T-helper 2 cell (primary cell): Measurements from ENCODE around the gene PTCH2.
"Not testable (repeated sequence)": the region's sequence is repeated elsewhere in the genome, so short reads cannot be mapped to it uniquely, and the experiment has no call there.

Experiments
- DNase-seq, 5 experiments: peaks; one replicate each; pipeline versions ENCODE4 v3.0.0 to v3.0.0-alpha.2; 2012 to 2022

The PTCH2 gene

DNA sequence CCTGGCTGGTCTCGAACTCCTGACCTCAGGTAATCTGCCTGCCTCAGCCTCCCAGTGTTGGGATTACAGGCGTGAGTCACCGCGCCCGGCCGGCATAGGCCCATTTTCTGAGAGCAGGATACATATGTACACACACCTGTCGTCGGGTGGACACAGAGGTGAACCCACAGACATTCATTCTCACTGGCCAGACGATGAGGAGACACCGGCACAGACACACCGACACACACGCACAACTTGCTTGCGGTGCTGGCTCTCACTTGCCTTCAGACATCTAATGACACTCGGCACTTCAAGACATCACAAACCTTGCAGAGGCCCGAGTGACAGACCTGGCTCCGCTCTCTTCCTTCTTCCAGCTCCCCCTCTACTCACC, 579 bp downstream of the PTCH2 start:
- DNase-seq, result no peak

DNA sequence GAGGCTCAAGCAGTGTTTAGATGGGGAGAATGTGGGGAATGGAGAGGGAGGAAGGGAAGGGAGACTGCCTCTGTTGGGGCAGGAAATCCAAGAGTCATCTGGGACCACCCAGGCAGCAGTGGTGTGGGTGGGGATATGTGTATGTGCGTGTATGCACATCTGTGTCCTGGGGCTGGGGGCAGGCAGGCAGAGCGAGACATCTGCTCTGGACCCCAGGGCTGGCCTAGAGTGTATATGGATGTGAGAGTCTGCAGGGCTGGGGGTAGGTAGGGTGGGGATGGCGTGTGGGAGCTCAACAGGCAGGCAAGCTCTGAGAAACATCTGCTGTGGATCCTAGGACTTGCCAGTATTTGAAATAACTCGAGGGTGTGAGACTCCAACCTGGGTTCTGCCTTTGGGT, 3.5 kb downstream of the PTCH2 start:
- DNase-seq, result no peak

DNA sequence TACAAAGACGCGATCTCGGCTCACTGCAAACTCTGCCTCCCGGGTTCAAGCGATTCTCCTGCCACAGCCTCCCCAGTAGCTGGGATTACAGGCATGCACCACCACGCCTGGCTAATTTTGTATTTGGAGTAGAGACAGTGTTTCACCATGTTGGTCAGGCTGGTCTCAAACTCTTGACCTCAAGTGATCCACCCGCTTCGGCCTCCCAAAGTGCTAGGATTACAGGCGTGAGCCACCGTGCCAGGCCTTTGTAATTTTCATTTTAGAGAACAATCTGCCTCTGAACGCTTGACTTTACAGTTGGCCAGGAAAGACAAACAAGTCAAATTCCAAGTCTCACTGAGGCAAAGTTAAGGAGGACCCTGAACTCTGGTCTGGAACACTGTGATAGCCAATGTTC, 4.8 kb downstream of the PTCH2 start:
- DNase-seq, result not testable (repeated sequence)

DNA sequence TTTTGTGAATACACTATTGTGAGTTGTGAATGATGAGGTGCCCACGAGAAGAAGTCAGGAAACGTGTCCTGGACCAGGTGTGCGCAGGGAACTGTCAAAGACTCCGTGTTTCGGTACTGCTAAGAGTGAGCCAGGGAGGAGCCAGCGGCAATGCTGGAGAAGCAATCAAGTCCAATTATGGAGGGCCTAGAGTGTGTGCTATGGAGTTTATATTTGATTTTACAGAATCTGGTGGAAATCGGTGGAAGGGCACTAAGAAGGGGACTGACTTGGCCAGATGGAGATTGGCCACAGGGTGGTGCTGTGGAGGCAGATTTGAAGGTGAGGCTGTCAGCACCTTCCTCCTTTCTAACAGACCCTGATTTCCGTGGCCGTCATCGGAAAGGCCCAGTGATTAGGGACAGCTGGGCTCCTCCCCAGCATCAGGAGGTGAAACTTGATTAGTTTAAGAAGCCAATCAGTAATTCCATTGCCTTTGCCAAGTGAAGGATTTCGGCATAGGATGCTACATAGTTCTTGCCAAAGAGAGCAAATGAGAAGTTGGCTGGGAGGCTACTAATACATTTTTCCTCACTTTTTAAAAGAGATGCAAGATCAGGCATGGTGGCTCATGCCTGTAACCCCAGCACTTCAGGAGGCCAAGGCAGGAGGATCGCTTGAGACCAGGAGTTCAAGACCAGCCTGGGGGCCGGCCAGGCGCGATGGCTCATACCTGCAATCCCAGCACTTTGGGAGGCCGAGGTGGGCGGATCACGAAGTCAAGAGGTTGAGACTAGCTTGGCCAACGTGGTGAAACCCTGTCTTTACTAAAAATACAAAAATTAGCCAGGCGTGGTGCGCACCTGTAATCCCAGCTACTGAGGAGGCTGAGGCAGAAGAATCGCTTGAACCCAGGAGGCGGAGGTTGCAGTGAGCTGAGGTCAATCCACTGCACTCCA, 7.0 kb downstream of the PTCH2 start:
- peak; percentile 47 to 88 (median 74) for DNase-seq

DNA sequence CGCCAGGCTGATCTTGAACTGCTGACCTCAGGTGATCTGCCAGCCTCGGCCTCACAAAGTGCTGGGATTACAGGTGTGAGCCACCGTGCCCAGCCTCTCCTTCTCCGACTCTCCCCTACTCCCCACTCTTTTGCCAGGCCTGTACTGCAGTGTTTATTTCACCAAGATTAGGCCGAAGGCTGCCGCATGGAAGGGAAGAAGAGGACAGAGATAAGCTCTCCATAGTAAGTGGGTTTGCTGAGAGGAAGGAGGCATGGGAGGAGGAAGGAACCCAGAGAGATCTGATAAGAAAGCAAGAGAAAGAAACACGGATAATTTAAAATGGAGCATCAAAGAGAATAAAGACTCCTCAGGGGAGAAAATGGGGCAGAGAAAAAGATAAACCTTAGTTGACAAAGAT, 8.7 kb downstream of the PTCH2 start:
- no peak for DNase-seq

DNA sequence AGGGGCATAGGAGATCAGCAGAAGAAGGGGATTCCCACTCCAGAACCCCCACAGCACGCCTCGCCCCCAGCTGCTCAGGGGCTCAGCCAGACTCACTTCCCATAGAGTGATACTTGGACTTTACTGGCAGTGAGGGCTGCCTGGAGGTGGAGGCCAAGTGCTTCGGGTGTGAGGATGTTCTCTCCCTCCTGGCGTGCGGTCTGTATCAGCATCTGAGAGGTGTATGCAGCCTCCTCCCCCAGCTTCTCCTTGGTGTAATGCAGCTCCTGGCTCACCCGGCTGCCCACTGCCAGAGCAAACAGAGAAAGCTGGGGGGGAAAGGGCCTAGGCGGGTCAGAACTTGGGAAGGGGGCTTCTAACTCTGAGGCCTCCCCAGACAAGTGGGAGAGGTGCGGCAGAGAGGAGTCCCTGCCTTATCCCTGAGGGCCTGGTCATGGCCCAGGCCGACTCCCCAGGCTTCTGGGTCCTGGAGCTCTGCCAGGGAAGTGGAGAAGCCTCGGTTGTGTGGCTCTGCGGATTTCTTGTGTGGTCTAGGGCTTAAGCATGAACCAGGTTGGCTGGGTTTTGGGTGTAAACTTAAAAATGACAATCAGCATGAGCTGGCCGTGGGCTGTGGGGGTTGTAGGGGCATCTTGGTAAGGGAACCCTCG, 10.9 kb downstream of the PTCH2 start:
- no peak for DNase-seq

DNA sequence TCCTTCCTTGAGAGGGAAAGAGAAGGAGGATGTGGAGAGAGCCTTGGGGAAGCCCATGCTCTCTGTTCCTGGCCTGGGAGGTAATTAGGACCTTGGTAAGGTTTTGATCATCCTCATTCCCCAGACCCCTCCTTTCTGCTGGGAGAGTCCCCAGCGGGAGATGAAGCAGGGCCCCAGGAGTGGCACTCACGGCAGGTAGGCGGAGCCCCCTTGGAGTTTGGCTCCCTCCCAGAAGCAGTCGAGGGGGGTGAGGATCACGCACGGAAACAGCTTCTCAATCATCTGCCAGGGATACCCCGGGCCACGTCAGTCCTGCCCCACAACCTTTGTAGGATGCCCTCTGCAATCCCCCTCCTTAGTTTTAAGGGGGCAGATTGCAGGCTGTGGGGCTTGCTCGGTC, 11.5 kb downstream of the PTCH2 start:
- DNase-seq, result no peak

DNA sequence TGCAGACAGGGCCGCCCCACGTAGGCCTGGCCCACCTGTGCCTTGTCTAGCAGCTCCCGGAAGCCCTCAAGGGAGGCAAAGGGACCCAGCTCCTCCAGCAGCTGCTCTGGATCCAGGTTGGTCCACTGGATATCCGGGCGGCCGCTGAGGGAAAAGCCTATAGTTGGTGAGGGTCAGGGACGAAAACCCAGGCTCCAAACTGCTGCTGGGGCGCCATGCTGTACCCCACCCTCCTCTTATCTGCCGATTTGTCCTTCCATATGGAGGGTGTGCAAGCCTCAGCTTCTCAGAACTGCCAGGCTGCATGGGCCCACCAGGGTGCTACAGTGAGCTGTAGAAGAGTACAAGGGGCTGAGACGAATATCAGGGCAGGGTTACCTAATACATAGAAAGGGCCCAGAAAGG, 12.2 kb downstream of the PTCH2 start:
- no peak for DNase-seq

DNA sequence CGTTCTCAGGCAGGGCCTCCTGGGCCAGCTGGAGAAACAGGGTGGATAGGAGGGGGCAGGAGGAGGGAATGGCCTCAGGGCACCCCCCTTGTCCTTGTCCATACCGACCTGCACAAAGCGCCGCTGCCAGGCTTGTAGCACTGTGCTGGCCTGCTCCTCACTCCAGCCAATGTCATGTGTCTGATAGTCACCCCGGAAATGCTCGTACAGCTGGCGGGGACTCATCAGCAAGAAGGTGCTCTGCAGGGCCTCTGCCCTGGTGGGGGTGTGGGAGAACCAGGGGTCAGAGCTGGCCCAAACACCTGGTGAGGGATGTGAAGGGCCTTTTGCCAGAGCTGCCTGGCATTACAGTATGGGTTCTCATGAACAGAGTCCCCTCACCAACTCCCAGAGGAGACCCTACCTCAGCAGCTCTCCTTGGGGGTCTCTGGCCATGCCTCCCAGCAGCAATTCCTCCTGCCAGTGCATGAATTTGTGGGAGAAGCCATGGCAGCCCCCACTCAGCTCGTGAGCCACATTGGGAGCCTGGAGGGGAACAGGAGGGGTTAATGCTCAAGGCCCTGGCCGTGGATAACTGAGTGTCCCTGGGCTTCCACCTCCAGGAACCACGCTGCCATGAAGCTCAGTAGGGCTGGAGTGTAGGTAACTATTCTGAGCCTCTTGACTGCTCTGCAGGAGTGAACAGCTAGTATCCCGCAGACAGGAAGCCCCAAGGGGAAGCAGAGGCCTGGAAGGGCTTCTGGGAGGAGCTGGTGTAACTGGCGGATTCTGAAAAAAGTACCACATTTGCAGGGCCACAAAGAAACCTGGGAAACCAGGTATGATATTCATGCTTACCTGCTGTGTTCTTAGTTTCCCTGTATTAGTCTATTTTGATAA, 13.3 kb downstream of the PTCH2 start:
- no peak for DNase-seq

DNA sequence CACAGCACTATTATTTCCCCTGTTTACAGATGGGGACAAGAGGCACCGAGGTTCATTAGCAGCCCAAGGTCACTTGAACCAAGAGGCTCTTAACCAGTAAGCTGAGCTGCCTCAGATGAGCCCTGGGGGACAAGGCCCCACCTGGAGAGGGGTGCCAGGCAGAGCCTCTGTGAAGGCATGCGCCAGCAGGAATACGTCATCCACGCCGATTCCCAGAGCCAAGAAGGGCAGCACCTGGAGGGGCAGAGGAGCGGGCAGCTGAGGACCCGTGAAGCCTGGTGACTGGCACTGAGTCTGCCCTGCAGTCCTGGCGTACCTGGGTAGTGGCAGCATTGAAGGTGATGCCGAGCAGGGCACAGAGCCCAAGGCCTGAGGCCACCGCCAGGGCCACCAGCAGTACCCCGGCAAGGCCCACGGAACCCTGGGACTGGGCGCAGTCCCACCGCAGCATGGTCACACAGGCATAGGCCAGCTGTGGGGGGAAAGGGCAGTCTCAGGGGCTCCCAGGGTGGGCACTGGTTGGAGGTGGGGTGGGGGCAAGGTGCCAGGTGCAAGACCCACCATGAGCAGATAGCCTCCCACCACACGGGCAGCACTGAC, 14.1 kb downstream of the PTCH2 start:
- no peak for DNase-seq

DNA sequence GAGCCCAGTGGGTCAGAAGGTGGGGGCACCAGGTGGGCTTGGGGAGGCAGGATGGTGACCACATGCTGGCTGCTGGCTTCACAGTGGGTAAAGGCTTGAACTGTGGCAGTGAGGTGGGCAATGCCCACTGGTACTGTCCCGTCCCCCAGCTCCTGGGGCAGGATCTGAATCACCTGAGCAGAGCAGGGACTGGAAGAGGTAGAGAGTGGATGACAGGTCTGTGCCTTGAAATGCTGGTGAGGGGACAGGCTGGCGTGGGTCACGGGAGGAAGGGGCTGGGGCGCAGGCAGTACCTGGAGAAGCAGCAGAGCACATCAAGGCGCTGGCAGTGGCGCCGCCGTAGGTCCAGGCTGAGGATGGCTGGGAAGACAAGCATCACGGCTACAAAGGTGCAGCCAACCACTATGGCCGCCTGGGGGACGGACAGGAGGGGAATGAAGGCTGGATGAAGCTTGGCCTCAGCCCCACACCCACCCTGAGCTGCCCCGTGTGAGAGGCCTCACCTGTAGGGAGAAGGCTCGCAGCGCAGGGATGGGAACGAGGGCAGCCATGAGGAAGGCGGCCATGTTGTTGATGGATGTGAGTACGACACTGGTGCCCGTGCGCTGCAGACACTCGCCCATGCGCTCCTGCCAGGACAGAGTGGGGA, 14.9 kb downstream of the PTCH2 start:
- no peak for DNase-seq

DNA sequence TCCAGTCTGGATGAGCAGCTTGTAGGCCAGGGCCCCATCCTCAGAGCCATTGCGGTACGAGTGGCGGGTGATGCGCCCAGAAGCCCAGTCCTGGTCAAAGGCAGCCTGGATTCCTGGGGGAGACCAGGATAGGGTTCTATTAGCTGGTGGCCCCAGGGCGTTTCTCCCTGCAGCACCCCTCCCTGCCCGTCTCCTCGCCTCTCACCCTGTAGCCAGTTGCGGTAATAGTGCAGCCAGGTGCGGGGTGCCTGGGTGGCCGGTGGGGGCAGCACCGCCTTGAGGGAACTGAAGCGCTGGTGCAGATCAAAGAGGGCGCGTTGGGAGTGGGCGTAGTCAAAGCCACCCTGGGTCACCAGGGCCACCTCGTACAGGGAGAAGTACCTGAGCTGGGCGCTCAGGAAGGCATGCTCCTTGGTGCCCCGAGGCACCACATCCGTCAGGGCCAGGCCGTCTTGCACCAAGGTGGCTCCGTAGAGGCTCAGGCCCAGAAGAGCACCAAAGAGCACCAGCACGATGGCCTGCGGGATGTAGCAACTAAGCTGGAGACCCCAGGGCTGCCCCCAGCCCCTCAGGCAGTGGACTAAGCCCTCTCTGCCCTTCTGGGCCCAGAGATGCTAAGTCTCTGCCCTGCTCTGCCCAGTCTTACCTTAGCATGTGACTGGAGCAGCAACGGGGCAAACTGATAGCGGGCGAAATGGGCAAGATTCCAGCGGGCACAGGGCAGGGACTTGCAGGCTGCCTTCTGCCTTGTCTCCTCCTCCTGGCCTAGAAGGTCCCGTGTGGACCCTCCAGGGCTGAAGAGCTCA, 15.7 kb downstream of the PTCH2 start:
- DNase-seq, result no peak

DNA sequence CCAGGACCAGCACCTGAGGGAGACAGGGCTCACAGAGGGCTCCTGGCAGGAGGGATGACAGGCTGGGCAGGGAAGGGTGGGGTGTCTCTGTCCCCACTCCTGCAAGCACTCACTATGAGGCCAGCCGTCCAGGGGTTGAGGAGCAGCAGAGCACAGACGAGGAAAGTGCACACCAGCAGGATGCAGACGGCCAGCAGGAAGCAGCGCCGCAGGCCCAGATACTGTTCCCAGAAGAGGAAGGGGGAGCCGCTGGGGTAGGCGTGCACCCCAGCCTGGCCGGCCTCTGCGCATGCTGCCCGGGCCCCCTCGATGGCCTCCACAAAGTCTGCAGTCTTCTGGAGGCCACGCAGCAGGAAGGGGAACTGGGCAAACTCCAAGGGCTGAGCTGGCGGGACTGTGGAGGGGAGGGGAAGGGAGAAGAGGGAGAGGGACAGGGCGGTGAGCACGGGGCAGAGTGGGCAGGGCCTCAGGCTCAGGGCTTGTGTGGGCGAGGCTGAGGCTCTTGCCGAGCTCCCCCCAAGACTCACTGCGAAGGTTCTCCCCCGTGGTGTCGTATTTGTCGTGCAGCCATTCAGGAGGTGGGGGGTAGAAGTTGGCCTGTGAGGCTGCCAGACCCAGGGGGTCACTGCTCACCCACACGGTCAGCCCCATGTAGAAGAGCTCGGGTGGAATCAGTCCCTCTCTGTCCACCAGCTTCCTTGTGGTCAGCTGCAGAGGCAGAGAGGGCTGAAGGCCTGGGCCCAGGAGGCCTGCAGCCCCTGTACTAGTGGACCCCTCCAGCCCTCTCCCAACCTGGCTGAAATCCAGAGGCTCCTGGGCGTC, 16.5 kb downstream of the PTCH2 start:
- DNase-seq, result no peak

DNA sequence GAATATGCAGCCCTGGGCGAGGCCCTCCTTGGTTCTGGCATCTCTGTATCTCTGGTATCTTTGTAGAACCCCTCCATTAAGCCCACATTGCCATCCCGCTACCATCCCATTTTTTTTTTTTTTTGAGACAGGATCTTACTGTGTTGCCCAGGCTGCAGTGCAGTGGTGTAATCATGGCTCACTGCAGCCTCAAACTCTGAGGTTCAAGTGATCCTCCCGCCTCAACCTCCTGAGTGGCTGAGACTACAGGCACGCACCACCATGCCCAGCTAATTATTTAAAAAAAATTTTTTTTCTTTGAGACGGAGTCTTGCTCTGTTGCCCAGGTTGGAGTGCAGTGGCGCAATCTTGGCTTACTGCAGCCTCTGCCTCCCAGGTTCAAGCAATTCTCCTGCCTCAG, 18.7 kb downstream of the PTCH2 start:
- not testable (repeated sequence) for DNase-seq

DNA sequence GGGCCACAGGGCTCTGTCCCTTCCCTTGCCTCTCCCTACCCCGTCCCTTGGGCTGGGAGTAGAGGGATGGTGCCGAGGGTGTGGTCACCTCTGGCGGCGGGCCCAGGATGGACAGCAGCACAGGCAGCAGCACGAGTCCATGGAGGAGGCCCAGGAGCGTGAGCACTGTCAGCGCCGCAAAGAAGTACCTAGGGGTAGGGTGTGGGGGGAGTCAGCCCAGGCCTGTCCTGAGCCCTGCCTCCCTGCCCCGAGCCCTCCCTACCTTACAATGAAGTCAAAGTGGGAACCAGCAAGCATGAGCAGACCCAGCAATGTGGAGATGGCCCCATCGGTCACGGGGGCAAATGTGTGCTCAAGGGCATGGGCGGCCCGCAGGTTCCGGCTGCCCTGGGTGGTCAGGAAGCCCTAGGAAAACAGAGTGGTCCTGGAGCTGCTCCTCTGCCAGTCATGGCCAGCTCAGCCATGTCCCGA, 20.0 kb downstream of the PTCH2 start:
- no peak for DNase-seq

DNA sequence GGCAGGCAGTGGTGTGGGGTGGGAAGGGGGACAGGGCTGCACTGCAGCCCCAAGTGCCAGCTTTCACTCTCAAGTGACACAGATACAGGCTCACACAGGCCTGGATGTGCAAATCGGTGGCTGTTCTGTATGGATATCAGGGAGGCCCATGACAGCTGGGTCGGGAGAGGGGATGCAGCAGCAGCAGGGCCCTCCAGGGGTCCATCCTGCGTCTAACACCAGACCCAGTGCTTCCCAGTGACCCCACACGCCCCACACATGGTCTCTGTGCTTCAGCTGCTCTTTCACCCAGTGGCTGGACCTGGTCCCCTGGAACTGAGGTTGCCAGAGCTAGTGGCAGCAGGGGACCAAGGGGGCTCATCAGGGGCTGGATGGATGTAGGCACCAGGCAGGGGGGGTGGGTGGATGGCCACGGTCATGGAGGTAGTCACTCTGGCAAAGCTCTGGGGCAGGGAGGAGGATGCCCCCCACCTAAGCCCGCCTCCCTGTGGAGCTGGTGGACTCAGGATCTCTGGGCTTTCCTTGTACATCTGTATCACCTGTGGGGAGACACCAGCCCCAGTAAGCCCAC, 20.8 kb downstream of the PTCH2 start:
- no peak for DNase-seq

DNA sequence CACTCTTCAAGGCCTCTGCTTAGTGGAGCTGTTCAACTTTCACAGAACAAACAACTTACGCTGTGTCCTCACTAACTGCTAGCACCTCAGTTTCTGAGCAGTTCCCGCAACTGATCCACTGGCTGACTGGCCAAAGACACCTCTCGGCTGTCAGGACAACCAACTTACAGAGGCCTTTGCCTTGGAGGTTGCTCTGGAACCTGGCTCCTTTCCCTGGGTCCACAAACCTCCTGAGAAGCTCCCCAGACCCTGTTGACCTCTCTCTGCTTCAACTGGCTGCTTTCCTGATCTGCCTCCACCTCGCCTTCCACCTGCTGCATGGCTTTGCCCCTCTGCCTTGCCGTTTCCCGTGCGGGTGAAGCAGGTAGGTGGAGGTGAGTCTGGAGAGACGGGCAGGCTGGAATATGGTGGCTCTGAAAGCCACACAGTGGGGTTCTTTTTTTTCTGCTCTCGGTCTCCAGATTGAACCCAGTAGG, 21.8 kb downstream of the PTCH2 start:
- no peak for DNase-seq

DNA sequence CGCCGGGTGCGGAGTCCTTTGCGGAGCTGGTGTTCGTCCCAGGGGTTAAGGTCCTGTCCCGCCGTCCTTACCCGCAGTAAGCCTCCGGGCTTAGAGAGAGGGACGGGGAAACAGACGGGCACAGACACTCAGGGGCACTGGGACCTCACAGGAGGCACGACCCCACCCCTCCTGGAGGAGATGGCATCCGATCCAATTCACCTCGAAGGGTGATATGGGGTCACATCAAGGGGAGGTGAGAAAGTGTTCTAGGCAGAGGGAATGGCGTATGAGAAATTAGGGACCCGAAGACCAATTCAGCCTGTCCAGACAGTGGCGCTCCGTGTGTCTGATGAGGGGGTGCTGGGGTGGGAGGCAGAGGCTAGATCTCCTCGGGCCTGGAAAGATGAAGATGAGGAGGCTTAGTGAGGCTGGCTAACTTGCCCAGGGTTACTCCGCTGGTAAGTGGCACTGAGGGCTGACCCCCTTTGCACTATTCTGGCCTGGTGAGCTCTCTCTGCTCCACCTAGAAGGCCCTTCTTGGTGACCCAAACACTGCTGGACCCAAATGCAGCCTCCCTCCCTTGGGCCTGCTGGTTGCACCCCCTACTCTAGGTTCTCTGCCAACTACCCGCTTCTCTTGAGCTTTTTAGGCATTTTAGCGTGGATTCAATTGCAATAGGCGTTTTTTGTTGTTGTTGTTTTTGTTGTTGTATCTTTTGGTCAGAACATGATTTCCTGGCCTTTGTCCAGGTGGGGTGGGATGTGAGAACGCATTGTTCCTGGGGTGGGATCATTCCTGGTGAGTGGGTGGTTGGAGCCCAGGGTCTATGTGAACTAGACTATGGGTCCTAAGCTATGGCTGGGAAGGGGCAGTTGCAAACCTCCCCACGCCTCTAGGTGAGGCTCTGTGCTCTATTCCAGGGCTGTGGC, 22.5 kb downstream of the PTCH2 start:
- DNase-seq, result no peak
